ENCODE measurements around the gene AUTS2.

The AUTS2 gene

GRCh38 chr7:69790977-69791724, 192.9 kb downstream of the AUTS2 start:
- Histone ChIP-seq H3K36me3 (ENCODE audit: low read depth) (no peaks in the 10 kb centered on the region), H3K4me3 (ENCODE audit: severe bottlenecking) (no peak overlapping the region), H3K9me3 (ENCODE audit: severe bottlenecking) (no peaks in the 10 kb centered on the region), H3K27ac (ENCODE audit: poor library complexity, severe bottlenecking) (no peak overlapping the region), H3K4me1 (ENCODE audit: insufficient read depth, poor library complexity, severe bottlenecking) (no peaks in the 10 kb centered on the region), H3K27me3 (ENCODE audit: insufficient read depth, poor library complexity, severe bottlenecking) (no peaks in the 10 kb centered on the region)
- DNase-seq (ENCODE audit: low spot score): no peak
- TF ChIP-seq CTCF (IDR thresholded peaks at IDR 0.05; ENCODE audit: poor library complexity, severe bottlenecking): no peak
- no peak for ATAC-seq (ENCODE audit: low read depth)

GRCh38 chr7:69791739-69792138, 193.5 kb downstream of the AUTS2 start:
- Histone ChIP-seq H3K9me3 (ENCODE audit: severe bottlenecking) (no peaks in the 10 kb centered on the region), H3K36me3 (ENCODE audit: low read depth) (no peaks in the 10 kb centered on the region), H3K27ac (ENCODE audit: poor library complexity, severe bottlenecking) (no peak overlapping the region), H3K4me1 (ENCODE audit: insufficient read depth, poor library complexity, severe bottlenecking) (no peaks in the 10 kb centered on the region), H3K4me3 (ENCODE audit: severe bottlenecking) (no peak overlapping the region), H3K27me3 (ENCODE audit: insufficient read depth, poor library complexity, severe bottlenecking) (no peaks in the 10 kb centered on the region)
- ATAC-seq (ENCODE audit: low read depth) (no peak), DNase-seq (ENCODE audit: low spot score) (no peak)
- no peak for TF ChIP-seq CTCF (IDR thresholded peaks at IDR 0.05; ENCODE audit: poor library complexity, severe bottlenecking)

- Histone ChIP-seq H3K27ac (ENCODE audit: poor library complexity, severe bottlenecking) (no peak overlapping the region), H3K4me1 (ENCODE audit: insufficient read depth, poor library complexity, severe bottlenecking) (no peaks in the 10 kb centered on the region), H3K36me3 (ENCODE audit: low read depth) (no peaks in the 10 kb centered on the region), H3K9me3 (ENCODE audit: severe bottlenecking) (no peaks in the 10 kb centered on the region), H3K4me3 (ENCODE audit: severe bottlenecking) (no peak overlapping the region), H3K27me3 (ENCODE audit: insufficient read depth, poor library complexity, severe bottlenecking) (no peaks in the 10 kb centered on the region)
- no peak for TF ChIP-seq CTCF (IDR thresholded peaks at IDR 0.05; ENCODE audit: poor library complexity, severe bottlenecking)
- ATAC-seq (ENCODE audit: low read depth) (no peak), DNase-seq (ENCODE audit: low spot score) (no peak)
Observed at GRCh38 chr7:69795932-69796331, 197.7 kb downstream of the AUTS2 start.

- Histone ChIP-seq H3K4me1 (ENCODE audit: insufficient read depth, poor library complexity, severe bottlenecking) (no peaks in the 10 kb centered on the region), H3K27ac (ENCODE audit: poor library complexity, severe bottlenecking) (no peak overlapping the region), H3K27me3 (ENCODE audit: insufficient read depth, poor library complexity, severe bottlenecking) (no peaks in the 10 kb centered on the region), H3K36me3 (ENCODE audit: low read depth) (no peaks in the 10 kb centered on the region), H3K9me3 (ENCODE audit: severe bottlenecking) (no peaks in the 10 kb centered on the region), H3K4me3 (ENCODE audit: severe bottlenecking) (no peak overlapping the region)
- no peak for TF ChIP-seq CTCF (IDR thresholded peaks at IDR 0.05; ENCODE audit: poor library complexity, severe bottlenecking)
- no peak for DNase-seq (ENCODE audit: low spot score)
- ATAC-seq (ENCODE audit: low read depth): no peak
Observed at GRCh38 chr7:69796416-69796815, 198.1 kb downstream of the AUTS2 start.

- DNase-seq (ENCODE audit: low spot score) (no peak), ATAC-seq (ENCODE audit: low read depth) (no peak)
- Histone ChIP-seq H3K27me3 (ENCODE audit: insufficient read depth, poor library complexity, severe bottlenecking) (no peaks in the 10 kb centered on the region), H3K9me3 (ENCODE audit: severe bottlenecking) (no peaks in the 10 kb centered on the region), H3K4me1 (ENCODE audit: insufficient read depth, poor library complexity, severe bottlenecking) (no peaks in the 10 kb centered on the region), H3K4me3 (ENCODE audit: severe bottlenecking) (no peak overlapping the region), H3K27ac (ENCODE audit: poor library complexity, severe bottlenecking) (no peak overlapping the region), H3K36me3 (ENCODE audit: low read depth) (no peaks in the 10 kb centered on the region)
- TF ChIP-seq CTCF (IDR thresholded peaks at IDR 0.05; ENCODE audit: poor library complexity, severe bottlenecking): no peak
Observed at GRCh38 chr7:69799048-69799697, 200.9 kb downstream of the AUTS2 start.
